H1 (cell line): ENCODE results near the gene PLEKHG2. TPM values are rescaled to one million over a fixed set of nuclear protein-coding genes. Genes with fewer than 3 reads are reported as not detected.

Source experiments
- BACH1 ChIP-seq: IDR thresholded peaks from 2 replicates; pipeline ENCODE4 v1.6.1; 2012; ENCODE audit warnings: low read length, improper control_type of control experiment
- CBX5 ChIP-seq: fragments of 300-800, 300-1000 bp; sonication (generic); IDR thresholded peaks from 2 replicates; pipeline ENCODE4 v1.7.1; 2016; ENCODE audit warnings: antibody characterized with exemption, low read length, low read depth
- CEBPB ChIP-seq: IDR thresholded peaks from 2 replicates; pipeline ENCODE4 v1.6.1; 2012; ENCODE audit warnings: low read depth, low read length
- CTBP2 ChIP-seq: IDR thresholded peaks from 2 replicates; pipeline ENCODE4 v1.7.0; 2011; ENCODE audit warnings: borderline replicate concordance, mild to moderate bottlenecking, moderate library complexity, mixed read lengths, low read length; ENCODE audit not compliant: insufficient read depth, insufficient read length
- EGR1 ChIP-seq: IDR thresholded peaks from 2 replicates; pipeline ENCODE4 v1.6.1; 2011; ENCODE audit warnings: low read depth, low read length, borderline replicate concordance
- GTF2F1 ChIP-seq: IDR thresholded peaks from 2 replicates; pipeline ENCODE4 v1.6.1; 2012; ENCODE audit warnings: low read depth, low read length, improper control_type of control experiment, borderline replicate concordance
- KDM4A ChIP-seq: IDR thresholded peaks from one replicate; pipeline ENCODE4 v1.7.1; 2012; ENCODE audit warnings: low read depth, mild to moderate bottlenecking, moderate library complexity, low read length, inconsistent platforms; ENCODE audit not compliant: severe bottlenecking
- NRF1 ChIP-seq: IDR thresholded peaks from 2 replicates; pipeline ENCODE4 v1.6.1; 2011; ENCODE audit warnings: mild to moderate bottlenecking, low read depth, low read length, improper control_type of control experiment
- POLR2A ChIP-seq, 2 experiments: IDR thresholded peaks; 1 replicate in 1 of 2; 2 replicates in 1 of 2; pipeline ENCODE4 v1.6.1; 2011; ENCODE audit warnings: low read depth in 2 of 2, low read length in 2 of 2, mild to moderate bottlenecking in 2 of 2; ENCODE audit errors: control extremely low read depth in 1 of 2
- POLR2AphosphoS5 ChIP-seq: IDR thresholded peaks from 2 replicates; pipeline ENCODE4 v1.6.1; 2011; ENCODE audit warnings: low read depth, low read length
- POU5F1 ChIP-seq: IDR thresholded peaks from 2 replicates; pipeline ENCODE4 v1.6.1; 2011; ENCODE audit warnings: low read depth, mild to moderate bottlenecking, low read length, moderate library complexity
- RAD21 ChIP-seq, 2 experiments: IDR thresholded peaks in 1 of 2; conservative IDR thresholded peaks in 1 of 2; 2 replicates each; pipeline ENCODE4 v1.6.1; 2011; ENCODE audit warnings: low read depth in 2 of 2, low read length in 2 of 2, improper control_type of control experiment in 1 of 2, inconsistent platforms in 1 of 2, mild to moderate bottlenecking in 1 of 2, moderate library complexity in 1 of 2
- RFX5 ChIP-seq: IDR thresholded peaks from 2 replicates; pipeline ENCODE4 v1.6.1; 2011; ENCODE audit warnings: low read depth, low read length, improper control_type of control experiment, borderline replicate concordance
- SAP30 ChIP-seq: fragments of 300-600 bp; sonication (generic); IDR thresholded peaks from 2 replicates; pipeline ENCODE4 v1.7.1; 2012; ENCODE audit warnings: low read length, moderate library complexity, mild to moderate bottlenecking, inconsistent platforms; ENCODE audit not compliant: insufficient read depth, insufficient replicate concordance
- SIN3A ChIP-seq, 2 experiments: IDR thresholded peaks in 1 of 2; conservative IDR thresholded peaks in 1 of 2; 2 replicates each; pipeline ENCODE4 v1.6.1; 2011 to 2012; ENCODE audit warnings: low read length in 2 of 2, improper control_type of control experiment in 1 of 2, low read depth in 1 of 2, mild to moderate bottlenecking in 1 of 2
- SRF ChIP-seq: IDR thresholded peaks from 2 replicates; pipeline ENCODE4 v1.6.1; 2011; ENCODE audit warnings: mild to moderate bottlenecking, low read depth, low read length, moderate library complexity
- SUZ12 ChIP-seq: fragments of 200-600 bp; sonication (generic); IDR thresholded peaks from 2 replicates; pipeline ENCODE4 v1.6.1; 2012; ENCODE audit warnings: mild to moderate bottlenecking, inconsistent platforms, low read length, moderate library complexity, mixed read lengths
- TAF7 ChIP-seq: optimal IDR thresholded peaks from 2 replicates; pipeline ENCODE3; 2011; ENCODE audit warnings: low read depth, mild to moderate bottlenecking, inconsistent platforms, low read length, moderate library complexity, borderline replicate concordance
- YY1 ChIP-seq: IDR thresholded peaks from 2 replicates; pipeline ENCODE4 v1.6.1; 2011; ENCODE audit warnings: low read depth, mild to moderate bottlenecking, low read length
- polyA plus RNA-seq, 7 experiments: library from polyadenylated mRNA; depleted of rRNA in 3 of 7; stranded (reverse) in 5 of 7; unstranded in 2 of 7; fragments of >200 nt in 5 of 7; fragments of 200-250 nt in 2 of 7; gene quantifications; 1 replicate in 5 of 7; 2 replicates in 1 of 7; 4 replicates in 1 of 7; pipeline versions ENCODE4 v1.2.1 to v1.2.3, GENCODE V29; 2011 to 2013; ENCODE audit warnings: missing spikeins in 2 of 7, mixed read lengths in 2 of 7
- total RNA-seq: library from RNA; stranded (reverse); fragmentation: NEBNext Ultra II Directional; extraction: Animal tissue kit (Norgen Biotek cat#: 25700); gene quantifications from 2 replicates; pipeline ENCODE4 v1.2.1, GENCODE V29; 2021
- TF ChIP-seq, protein P1 (sequence below): IDR thresholded peaks from 2 replicates; pipeline ENCODE4 v1.6.1; 2011; ENCODE audit warnings: low read length, improper control_type of control experiment
- TF ChIP-seq, protein P2 (sequence below): IDR thresholded peaks from 2 replicates; pipeline ENCODE4 v1.6.1; 2011; ENCODE audit warnings: low read depth, mild to moderate bottlenecking, low read length; ENCODE audit not compliant: insufficient read depth

PLEKHG2 gene
- total and polyA plus RNA-seq, 2 of the 8 experiments (the other 6 are each of a cell fraction or from before 2014, with no cell fraction given), result 16.9 to 65.7 TPM

DNA sequence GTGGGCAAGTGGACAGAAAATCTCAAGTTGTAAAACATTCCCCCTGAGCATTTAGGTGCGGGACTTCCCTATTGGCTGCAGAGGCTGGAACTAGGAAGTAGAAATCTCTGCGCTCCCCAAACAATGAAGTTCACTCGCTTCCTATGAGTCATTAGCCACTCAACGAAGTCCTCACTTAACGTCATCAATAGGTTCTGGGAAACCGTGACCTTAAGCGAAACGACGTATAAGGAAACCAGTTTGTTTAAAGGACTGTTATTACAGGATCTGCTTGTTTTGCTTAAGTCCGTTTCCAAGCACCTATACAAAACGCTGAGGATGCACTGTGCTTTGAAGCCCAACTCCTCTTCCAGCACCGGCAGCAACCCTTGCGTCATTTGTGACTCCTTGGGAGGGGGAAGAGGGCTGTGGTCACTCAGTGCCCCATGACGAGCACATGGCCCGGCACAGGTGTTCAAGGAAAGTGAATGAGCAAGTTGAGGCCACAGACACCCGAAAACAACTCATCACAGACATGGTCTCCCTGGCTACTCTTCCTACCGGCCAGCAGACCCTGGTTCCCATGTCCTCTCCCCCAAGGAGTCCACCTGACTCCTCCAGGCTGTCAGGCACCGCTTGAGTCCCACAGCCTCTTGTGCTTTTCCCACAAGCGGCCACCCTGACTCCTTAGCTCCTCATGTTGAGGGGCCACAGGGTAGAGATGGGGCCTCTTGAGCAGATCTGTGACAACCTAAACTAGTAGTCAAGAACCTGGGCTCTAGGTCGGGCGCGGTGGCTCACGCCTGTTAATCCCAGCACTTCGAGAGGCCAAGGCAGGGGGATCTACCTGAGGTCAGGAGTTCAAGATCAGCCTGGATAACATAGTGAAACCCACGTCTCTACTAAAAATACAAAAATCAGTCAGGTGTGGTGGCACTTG, 18.5 kb downstream of the PLEKHG2 start (continued):
- peak; percentile 37 for TF ChIP-seq TAF7
- peak; percentile 71; the same call in 1 of the 2 replicates for TF ChIP-seq POLR2AphosphoS5
- no peak for TF ChIP-seq YY1
- TF ChIP-seq SUZ12, result no peak
- TF ChIP-seq, protein P1, sequence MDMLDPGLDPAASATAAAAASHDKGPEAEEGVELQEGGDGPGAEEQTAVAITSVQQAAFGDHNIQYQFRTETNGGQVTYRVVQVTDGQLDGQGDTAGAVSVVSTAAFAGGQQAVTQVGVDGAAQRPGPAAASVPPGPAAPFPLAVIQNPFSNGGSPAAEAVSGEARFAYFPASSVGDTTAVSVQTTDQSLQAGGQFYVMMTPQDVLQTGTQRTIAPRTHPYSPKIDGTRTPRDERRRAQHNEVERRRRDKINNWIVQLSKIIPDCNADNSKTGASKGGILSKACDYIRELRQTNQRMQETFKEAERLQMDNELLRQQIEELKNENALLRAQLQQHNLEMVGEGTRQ, result peak; percentile 27; the same call in 1 of the 2 replicates
- TF ChIP-seq EGR1, result no peak
- no peak for TF ChIP-seq RAD21 (IDR thresholded peaks at IDR 0.05 in 1 of 2, conservative IDR thresholded peaks at IDR 0.05 in 1 of 2; ENCODE audit: low read depth in 2 of 2, low read length in 2 of 2)
- TF ChIP-seq CBX5, result no peak
- TF ChIP-seq CTBP2, result no peak
- TF ChIP-seq POU5F1, result no peak
- TF ChIP-seq RFX5, result no peak
- TF ChIP-seq KDM4A, result no peak
- no peak for TF ChIP-seq BACH1
- TF ChIP-seq SAP30, result no peak
- peak; percentile 25; the same call in 1 of the 2 replicates for TF ChIP-seq CEBPB
- no peak for TF ChIP-seq NRF1
- TF ChIP-seq SIN3A (conservative IDR thresholded peaks at IDR 0.05 in 1 of 2, IDR thresholded peaks at IDR 0.05 in 1 of 2; ENCODE audit: low read depth in 1 of 2, low read length in 2 of 2), result no peak
- TF ChIP-seq POLR2A (IDR thresholded peaks at IDR 0.05; ENCODE audit: control extremely low read depth in 1 of 2, low read depth in 2 of 2, low read length in 2 of 2), result peak; percentile 39 to 77
- no peak for TF ChIP-seq SRF
- no peak for TF ChIP-seq GTF2F1
- TF ChIP-seq, protein P2, sequence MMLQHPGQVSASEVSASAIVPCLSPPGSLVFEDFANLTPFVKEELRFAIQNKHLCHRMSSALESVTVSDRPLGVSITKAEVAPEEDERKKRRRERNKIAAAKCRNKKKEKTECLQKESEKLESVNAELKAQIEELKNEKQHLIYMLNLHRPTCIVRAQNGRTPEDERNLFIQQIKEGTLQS, result no peak
